K562 (cell line): ENCODE data around the gene SLC4A4. TPM values are rescaled to one million over a fixed set of nuclear protein-coding genes. Genes with fewer than 3 reads are reported as not detected.

Source experiments
- ATAC-seq: fragments of 200-7000 bp; cut with Tn5 transposase; 3 replicates; pipeline ENCODE4 v1.9.1; 2020; ENCODE audit warnings: moderate library complexity
- BruUV-seq: library from RNA; stranded (reverse); fragments of 400-500 nt; replicated peaks from 2 replicates; lab custom pipeline; 2021; lab: Mats Ljungman, UMichigan
- CTCF ChIA-PET: fragments of 300-600 bp; formaldehyde crosslinking; extraction: SDS; loops from one replicate; lab custom pipeline; 2021; ENCODE audit warnings: low intra/inter-chr PET ratio; lab: Yijun Ruan, JAX
- POLR2A ChIA-PET: fragments of 300-600, 350-650 bp; sonication (Branson Sonifier 250); formaldehyde crosslinking; extraction: SDS; loops from one replicate; lab custom pipeline; 2021; ENCODE audit warnings: antibody characterized with exemption, inconsistent platforms; lab: Yijun Ruan, JAX
- DNase-seq, 4 experiments: peaks; one replicate each; pipeline versions ENCODE4 v3.0.0 to v3.0.0-alpha.2; 2011 to 2018; ENCODE audit warnings: low spot score in 3 of 4, mixed read lengths in 3 of 4; ENCODE audit errors: extremely low read depth in 1 of 4
- FAIRE-seq: peaks from 2 replicates; lab custom pipeline; 2011; peaks lifted over from hg19 to GRCh38; lab: Jason Lieb, UNC
- H2AFZ ChIP-seq: 2 replicates; pipeline ENCODE4 v1.6.0; 2011; ENCODE audit warnings: low read depth, low read length, control low read depth, inconsistent platforms
- H3K27ac ChIP-seq: fragments of 200-600 bp; 3 replicates; pipeline ENCODE4 v1.8.0; 2011; ENCODE audit warnings: low read depth, mild to moderate bottlenecking, control low read depth, inconsistent platforms, low read length, moderate library complexity, mixed read lengths; ENCODE audit errors: extremely low read depth
- H3K27me3 ChIP-seq, 2 experiments: fragments of 300-600 bp in 1 of 2; 2 replicates in 1 of 2; 3 replicates in 1 of 2; pipeline versions ENCODE4 v1.6.0 to v1.8.0; 2011; ENCODE audit warnings: inconsistent platforms in 2 of 2, low read length in 2 of 2, mild to moderate bottlenecking in 1 of 2, mixed read lengths in 1 of 2, moderate library complexity in 1 of 2; ENCODE audit not compliant: control insufficient read depth in 2 of 2, insufficient read depth in 2 of 2
- H3K36me3 ChIP-seq: fragments of 300-600 bp; 3 replicates; pipeline ENCODE4 v1.8.0; 2011; ENCODE audit warnings: mild to moderate bottlenecking, low read length, inconsistent platforms; ENCODE audit not compliant: control insufficient read depth, insufficient read depth
- H3K4me1 ChIP-seq, 2 experiments: fragments of 200-600 bp in 1 of 2; replicated peaks in 1 of 2; 2 replicates in 1 of 2; 3 replicates in 1 of 2; pipeline versions ENCODE4 v1.5.1 to v1.8.0; 2011; ENCODE audit warnings: inconsistent platforms in 2 of 2, low read length in 2 of 2, mild to moderate bottlenecking in 1 of 2, mixed read lengths in 1 of 2, moderate library complexity in 1 of 2; ENCODE audit not compliant: control insufficient read depth in 2 of 2, insufficient read depth in 2 of 2
- H3K4me2 ChIP-seq: 2 replicates; pipeline ENCODE4 v1.6.1; 2011; ENCODE audit warnings: low read length, control low read depth, inconsistent platforms, mixed read lengths; ENCODE audit not compliant: insufficient read depth
- H3K4me3 ChIP-seq: fragments of 200-600 bp; sonication (generic), shearing (Covaris generic); 2 replicates; pipeline ENCODE4 v1.5.1; 2016; ENCODE audit warnings: control low read depth, inconsistent platforms
- H3K79me2 ChIP-seq: fragments of 200-600 bp; 3 replicates; pipeline ENCODE4 v1.8.0; 2011; ENCODE audit warnings: low read length, inconsistent platforms; ENCODE audit not compliant: control insufficient read depth, insufficient read depth
- H3K9ac ChIP-seq, 2 experiments: 2 replicates each; pipeline versions ENCODE4 v1.6.0 to v1.6.1; 2011; ENCODE audit warnings: low read depth in 2 of 2, low read length in 2 of 2, control low read depth in 1 of 2, inconsistent platforms in 1 of 2, mild to moderate bottlenecking in 1 of 2, mixed read lengths in 1 of 2; ENCODE audit not compliant: insufficient read depth in 1 of 2
- H3K9me1 ChIP-seq: one replicate; pipeline ENCODE4 v1.6.0; 2011; ENCODE audit warnings: inconsistent platforms, mild to moderate bottlenecking, low read length, moderate library complexity; ENCODE audit not compliant: control insufficient read depth, insufficient read depth
- H3K9me3 ChIP-seq: replicated peaks from 2 replicates; pipeline ENCODE4 v1.5.1; 2011; ENCODE audit warnings: low read depth, low read length, inconsistent platforms; ENCODE audit not compliant: control insufficient read depth, insufficient read depth
- H4K20me1 ChIP-seq: replicated peaks from 2 replicates; pipeline ENCODE4 v1.6.1; 2011; ENCODE audit warnings: low read length, inconsistent platforms, mixed read lengths; ENCODE audit not compliant: control insufficient read depth, insufficient read depth
- ARID2 ChIP-seq: fragments of 450-650 bp; IDR thresholded peaks from 2 replicates; pipeline ENCODE4 v1.6.1; 2017; ENCODE audit warnings: antibody characterized with exemption, mild to moderate bottlenecking
- C11orf30 ChIP-seq: fragments of 450-650 bp; IDR thresholded peaks from 2 replicates; pipeline ENCODE4 v1.6.1; 2016; ENCODE audit warnings: low read depth, mild to moderate bottlenecking
- GATAD2B ChIP-seq: fragments of 450-650 bp; IDR thresholded peaks from 2 replicates; pipeline ENCODE4 v1.6.1; 2017; ENCODE audit warnings: mild to moderate bottlenecking, borderline replicate concordance
- MIER1 ChIP-seq: fragments of 450-650 bp; IDR thresholded peaks from 2 replicates; pipeline ENCODE4 v1.6.1; 2016; ENCODE audit warnings: antibody characterized with exemption, mild to moderate bottlenecking, low read depth
- PHF8 ChIP-seq: fragments of 200-600 bp; sonication (generic); IDR thresholded peaks from 2 replicates; pipeline ENCODE4 v1.6.1; 2012; ENCODE audit warnings: mixed run types, mild to moderate bottlenecking, inconsistent platforms, low read length, moderate library complexity, borderline replicate concordance
- TARDBP ChIP-seq: fragments of 450-650 bp; IDR thresholded peaks from 2 replicates; pipeline ENCODE4 v1.6.1; 2016
- TBL1XR1 ChIP-seq, 2 experiments: IDR thresholded peaks; 2 replicates each; pipeline ENCODE4 v1.6.1; 2012; ENCODE audit warnings: improper control_type of control experiment in 2 of 2, low read length in 2 of 2, mild to moderate bottlenecking in 1 of 2
- ZKSCAN8 ChIP-seq: fragments of 200-800 bp; sonication (Bioruptor generic); IDR thresholded peaks from 2 replicates; pipeline ENCODE4 v1.6.1; 2016; ENCODE audit warnings: missing genetic modification characterization, missing compliant biosample characterization
- WGBS: fragments of 100-300 bp; shearing (Covaris generic); methylation state at CpG from one replicate; pipeline ENCODE4 v1.1.6; 2016; ENCODE audit warnings: low coverage, mixed read lengths; ENCODE audit not compliant: insufficient coverage; ENCODE audit errors: missing lambda C conversion rate; 5-methylcytosine and 5-hydroxymethylcytosine counted together
- in situ Hi-C: fragments of 300-500 bp; cut with MboI; formaldehyde crosslinking; loops from 4 replicates; pipeline ENCODE4 v1.15.0; 2018; ENCODE audit warnings: inconsistent platforms, mixed read lengths
- intact Hi-C: fragments of 100-400 bp; cut with micrococcal nuclease; formaldehyde crosslinking; loops from 2 replicates; pipeline ENCODE4 v1.14.2; 2022
- polyA plus RNA-seq, 8 experiments: library from polyadenylated mRNA; depleted of rRNA in 4 of 8; stranded (reverse) in 5 of 8; unstranded in 3 of 8; fragments of >200 nt; fragmentation: Nextera tagmentation in 2 of 8; fragmentation: Illumina TruSeq in 1 of 8; extraction: Ambion mirVana in 2 of 8; extraction: Trizol in 1 of 8; gene quantifications; 2 replicates each; pipeline versions ENCODE4 v1.2.1 to v1.2.3, GENCODE V29; 2011 to 2014; ENCODE audit warnings: inconsistent platforms in 1 of 8, missing spikeins in 1 of 8
- total RNA-seq, 7 experiments: library from RNA; depleted of rRNA in 6 of 7; stranded (reverse); fragments of >200 nt in 6 of 7; fragmentation: Illumina TruSeq in 2 of 7; extraction: Trizol in 2 of 7; gene quantifications; 2 replicates each; pipeline versions ENCODE4 v1.2.1 to v1.2.3, GENCODE V29; 2011 to 2021; ENCODE audit warnings: low replicate concordance in 1 of 7
- TF ChIP-seq, protein P1 (sequence below): fragments of 250-450 bp; sonication (Bioruptor Pico); IDR thresholded peaks from 2 replicates; pipeline ENCODE4 v1.5.1; 2021; ENCODE audit warnings: mild to moderate bottlenecking
- TF ChIP-seq, protein P2 (sequence below): fragments of 450-650 bp; formaldehyde crosslinking; IDR thresholded peaks from 2 replicates; pipeline ENCODE4 v1.4.0; 2020; ENCODE audit warnings: mild to moderate bottlenecking, mixed read lengths
- TF ChIP-seq, protein P3 (sequence below): fragments of 250-450 bp; sonication (Bioruptor Pico); IDR thresholded peaks from 2 replicates; pipeline ENCODE4 v1.8.0; 2021; ENCODE audit warnings: moderate library complexity, mild to moderate bottlenecking, inconsistent platforms

Gene SLC4A4
- total and polyA plus RNA-seq, 9 of the 15 experiments (the other 6 are each of a cell fraction or from before 2014, with no cell fraction given) = 0.01 to 0.18 (median 0.07) TPM; not detected in 2

DNA sequence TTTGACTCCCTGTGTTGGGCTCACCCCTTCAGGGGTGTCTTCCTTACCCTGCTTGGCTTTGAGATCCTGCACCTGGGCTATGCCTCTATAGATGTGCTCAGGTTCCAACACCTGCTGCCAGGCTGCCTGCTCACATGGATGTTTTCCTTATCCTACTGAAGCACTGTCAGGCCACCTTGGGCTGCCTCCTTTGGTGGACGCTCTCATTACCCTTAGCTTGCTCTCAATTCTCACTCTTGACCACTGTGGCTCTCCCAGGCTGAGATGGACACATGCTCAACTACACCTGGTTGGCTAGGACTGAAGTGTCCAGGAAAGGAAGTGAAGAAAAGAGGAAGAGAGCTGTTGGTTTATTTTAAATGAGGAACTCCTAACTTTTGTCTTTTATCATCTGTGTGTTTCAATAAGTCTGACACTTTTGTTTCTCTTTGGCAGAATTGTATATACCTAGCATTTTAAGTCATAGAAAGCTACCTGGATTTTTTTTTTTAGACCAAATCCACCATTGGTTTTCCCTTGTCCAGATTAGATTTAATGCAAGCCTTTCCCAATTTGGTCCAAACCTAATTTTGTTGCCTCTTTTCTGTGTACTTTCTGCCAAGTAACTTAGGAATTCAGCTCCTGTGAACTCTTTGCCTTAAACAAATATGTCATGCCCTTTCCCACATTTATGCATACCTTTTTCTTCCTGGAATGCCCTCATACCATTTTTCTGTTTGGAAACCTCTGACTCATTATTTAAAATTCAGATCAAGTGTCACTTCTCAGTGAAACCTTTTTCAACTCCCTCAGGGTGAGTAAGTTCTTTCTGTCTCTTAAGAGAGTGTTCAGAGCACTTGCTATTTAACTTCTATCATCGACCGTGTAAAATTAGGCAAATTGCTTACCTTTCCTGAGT is 269.2 kb downstream of the SLC4A4 start:
- no peak overlapping the region for H2AFZ ChIP-seq
- no peaks in the 10 kb centered on the region for H3K27me3 ChIP-seq
- ATAC-seq (no peak), DNase-seq (no peak), FAIRE-seq (no peak)
- no TSS peak for BruUV-seq
- CTCF ChIA-PET = no interaction called here
- WGBS = 0% methylated on average over 3 of the region's 3 CpGs
- no peak overlapping the region for H3K4me3 ChIP-seq
- no peak overlapping the region for H3K27ac ChIP-seq
- no peaks in the 10 kb centered on the region for H3K9me1 ChIP-seq
- H3K36me3 ChIP-seq = no peaks in the 10 kb centered on the region
- no peaks in the 10 kb centered on the region for H3K4me1 ChIP-seq
- no peak overlapping the region for H3K9ac ChIP-seq
- POLR2A ChIA-PET = no interaction called here
- no peaks in the 10 kb centered on the region for H4K20me1 ChIP-seq
- in situ Hi-C loops = no loop called here
- H3K9me3 ChIP-seq = no peaks in the 10 kb centered on the region
- intact Hi-C loops = no loop called here
- no peak overlapping the region for H3K4me2 ChIP-seq
- H3K79me2 ChIP-seq = no peaks in the 10 kb centered on the region
- no peak for TF ChIP-seq MIER1
- TF ChIP-seq PHF8 = no peak
- no peak for TF ChIP-seq GATAD2B
- TF ChIP-seq, protein P1, sequence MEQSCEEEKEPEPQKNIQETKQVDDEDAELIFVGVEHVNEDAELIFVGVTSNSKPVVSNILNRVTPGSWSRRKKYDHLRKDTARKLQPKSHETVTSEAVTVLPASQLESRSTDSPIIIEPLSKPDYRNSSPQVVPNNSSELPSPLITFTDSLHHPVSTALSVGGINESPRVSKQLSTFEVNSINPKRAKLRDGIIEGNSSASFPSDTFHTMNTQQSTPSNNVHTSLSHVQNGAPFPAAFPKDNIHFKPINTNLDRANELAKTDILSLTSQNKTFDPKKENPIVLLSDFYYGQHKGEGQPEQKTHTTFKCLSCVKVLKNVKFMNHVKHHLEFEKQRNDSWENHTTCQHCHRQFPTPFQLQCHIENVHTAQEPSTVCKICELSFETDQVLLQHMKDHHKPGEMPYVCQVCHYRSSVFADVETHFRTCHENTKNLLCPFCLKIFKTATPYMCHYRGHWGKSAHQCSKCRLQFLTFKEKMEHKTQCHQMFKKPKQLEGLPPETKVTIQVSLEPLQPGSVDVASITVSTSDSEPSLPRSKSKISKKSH = no peak
- TF ChIP-seq TARDBP = no peak
- no peak for TF ChIP-seq ARID2
- no peak for TF ChIP-seq C11orf30
- no peak for TF ChIP-seq ZKSCAN8 (CRISPR knock-in tag)
- TF ChIP-seq, protein P2, sequence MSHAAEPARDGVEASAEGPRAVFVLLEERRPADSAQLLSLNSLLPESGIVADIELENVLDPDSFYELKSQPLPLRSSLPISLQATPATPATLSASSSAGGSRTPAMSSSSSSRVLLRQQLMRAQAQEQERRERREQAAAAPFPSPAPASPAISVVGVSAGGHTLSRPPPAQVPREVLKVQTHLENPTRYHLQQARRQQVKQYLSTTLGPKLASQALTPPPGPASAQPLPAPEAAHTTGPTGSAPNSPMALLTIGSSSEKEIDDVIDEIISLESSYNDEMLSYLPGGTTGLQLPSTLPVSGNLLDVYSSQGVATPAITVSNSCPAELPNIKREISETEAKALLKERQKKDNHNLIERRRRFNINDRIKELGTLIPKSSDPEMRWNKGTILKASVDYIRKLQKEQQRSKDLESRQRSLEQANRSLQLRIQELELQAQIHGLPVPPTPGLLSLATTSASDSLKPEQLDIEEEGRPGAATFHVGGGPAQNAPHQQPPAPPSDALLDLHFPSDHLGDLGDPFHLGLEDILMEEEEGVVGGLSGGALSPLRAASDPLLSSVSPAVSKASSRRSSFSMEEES = no peak
- TF ChIP-seq TBL1XR1 (IDR thresholded peaks at IDR 0.05; ENCODE audit: low read length in 2 of 2) = no peak
- TF ChIP-seq, protein P3, sequence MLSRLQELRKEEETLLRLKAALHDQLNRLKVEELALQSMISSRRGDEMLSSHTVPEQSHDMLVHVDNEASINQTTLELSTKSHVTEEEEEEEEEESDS (CRISPR knock-in tag) = no peak
